ENCODE data around the gene OVOL3. TPM values are rescaled to one million over a fixed set of nuclear protein-coding genes. Genes with fewer than 3 reads are reported as not detected.
A peak's percentile ranks its signal among the peaks of the same experiment; 100 is the strongest.

OVOL3 gene
- total RNA-seq (2014; rRNA removed; shearing (Covaris generic)): not detected in 2 replicates
- not detected in 2 replicates for total RNA-seq (2022)
- Bru-seq, nascent RNA: percentile 36 among the genes with signal in this experiment
- BruChase-seq, experiment 1, labeled RNA remaining after a 6-hour chase: percentile 34 among the genes with signal in this experiment
- BruChase-seq, experiment 2, labeled RNA remaining after a 2-hour chase: percentile 37 among the genes with signal in this experiment
- long read RNA-seq: 0 reads

GRCh38 chr19:36110487-36111199, at the start of gene OVOL3:
Gene OVOL3 (plus strand): TSS chr19:36111143. CDS start chr19:36111203, 60 bp downstream.
- no TSS peak for BruUV-seq (replicated peaks)
- Histone ChIP-seq H3K79me2 (ENCODE audit: insufficient read depth, low read depth, low read length) (peaks cover 9% of the 10 kb centered on the region; the same call in 1 of the 2 replicates), H3K4me2 (ENCODE audit: low read length) (peak within 1 kb of the TSS; percentile 25; the same call in 1 of the 2 replicates), H2AFZ (ENCODE audit: low read length) (no peak within 1 kb of the TSS), H3K4me3 (ENCODE audit: low read depth, low read length, poor library complexity, severe bottlenecking) (no peak within 1 kb of the TSS), H3K4me1 (ENCODE audit: insufficient read depth, low read length, poor library complexity, severe bottlenecking) (peaks cover 19% of the 10 kb centered on the region), H3K36me3 (ENCODE audit: insufficient read depth, low read length) (peaks cover 39% of the 10 kb centered on the region), H4K20me1 (ENCODE audit: insufficient read depth, low read length) (no peaks in the 10 kb centered on the region), H3K27ac (ENCODE audit: low read depth, low read length, poor library complexity, severe bottlenecking) (no peak within 1 kb of the TSS), H3K9me3 (ENCODE audit: low read length) (no peaks in the 10 kb centered on the region), H3K9me2 (ENCODE audit: insufficient read depth, low read length) (no peaks in the 10 kb centered on the region)
- ChIA-PET POLR2A (no interaction called here), CTCF (ENCODE audit: unreplicated experiment) (no interaction called here)
- no peak for TF ChIP-seq EZH2phosphoT487 (IDR thresholded peaks at IDR 0.05; ENCODE audit: borderline replicate concordance, low read depth, low read length)
- no peak for TF ChIP-seq CTCF (conservative IDR thresholded peaks at IDR 0.05; ENCODE audit: low read length)
- DNase-seq (ENCODE audit: low spot score): peak; percentile 9
- intact Hi-C loops (cut with micrococcal nuclease; ENCODE audit: unreplicated experiment): no loop called here

GRCh38 chr19:36061367-36061766, 49.6 kb upstream of the OVOL3 start:
- no peak for DNase-seq (ENCODE audit: low spot score)
- Histone ChIP-seq H3K79me2 (ENCODE audit: insufficient read depth, low read depth, low read length) (peaks cover 27% of the 10 kb centered on the region), H3K27ac (ENCODE audit: low read depth, low read length, poor library complexity, severe bottlenecking) (no peak overlapping the region), H3K36me3 (ENCODE audit: insufficient read depth, low read length) (peaks cover 93% of the 10 kb centered on the region), H3K4me2 (ENCODE audit: low read length) (no peak overlapping the region), H2AFZ (ENCODE audit: low read length) (no peak overlapping the region), H3K9me3 (ENCODE audit: low read length) (no peaks in the 10 kb centered on the region), H3K9me2 (ENCODE audit: insufficient read depth, low read length) (no peaks in the 10 kb centered on the region), H4K20me1 (ENCODE audit: insufficient read depth, low read length) (peaks cover 5% of the 10 kb centered on the region; the same call in 1 of the 2 replicates), H3K4me3 (ENCODE audit: low read depth, low read length, poor library complexity, severe bottlenecking) (no peak overlapping the region), H3K4me1 (ENCODE audit: insufficient read depth, low read length, poor library complexity, severe bottlenecking) (peaks cover 20% of the 10 kb centered on the region)
- BruUV-seq (replicated peaks): no TSS peak
- POLR2A ChIA-PET: interaction anchor here (0.7 kb wide), 1 partner anchor 1867 kb away, joined by 3 read pairs; no protein-coding TSS in a partner anchor
- no peak for TF ChIP-seq EZH2phosphoT487 (IDR thresholded peaks at IDR 0.05; ENCODE audit: borderline replicate concordance, low read depth, low read length)
- TF ChIP-seq CTCF (conservative IDR thresholded peaks at IDR 0.05; ENCODE audit: low read length): no peak
- CTCF ChIA-PET (ENCODE audit: unreplicated experiment): no interaction called here
- intact Hi-C loops (cut with micrococcal nuclease; ENCODE audit: unreplicated experiment): no loop called here

- POLR2A ChIA-PET: no interaction called here
- CTCF ChIA-PET (ENCODE audit: unreplicated experiment): no interaction called here
- TF ChIP-seq EZH2phosphoT487 (IDR thresholded peaks at IDR 0.05; ENCODE audit: borderline replicate concordance, low read depth, low read length): no peak
- no peak for TF ChIP-seq CTCF (conservative IDR thresholded peaks at IDR 0.05; ENCODE audit: low read length)
- Histone ChIP-seq H3K36me3 (ENCODE audit: insufficient read depth, low read length) (peaks cover 88% of the 10 kb centered on the region), H3K4me3 (ENCODE audit: low read depth, low read length, poor library complexity, severe bottlenecking) (no peak overlapping the region), H2AFZ (ENCODE audit: low read length) (no peak overlapping the region), H3K27ac (ENCODE audit: low read depth, low read length, poor library complexity, severe bottlenecking) (no peak overlapping the region), H4K20me1 (ENCODE audit: insufficient read depth, low read length) (no peaks in the 10 kb centered on the region; the same call in 1 of the 2 replicates), H3K9me2 (ENCODE audit: insufficient read depth, low read length) (no peaks in the 10 kb centered on the region), H3K9me3 (ENCODE audit: low read length) (no peaks in the 10 kb centered on the region), H3K79me2 (ENCODE audit: insufficient read depth, low read depth, low read length) (no peaks in the 10 kb centered on the region), H3K4me1 (ENCODE audit: insufficient read depth, low read length, poor library complexity, severe bottlenecking) (no peaks in the 10 kb centered on the region), H3K4me2 (ENCODE audit: low read length) (no peak overlapping the region)
- DNase-seq (ENCODE audit: low spot score): no peak
- intact Hi-C loops (cut with micrococcal nuclease; ENCODE audit: unreplicated experiment): no loop called here
- BruUV-seq (replicated peaks): no TSS peak
Measured at GRCh38 chr19:36064826-36065225, 46.1 kb upstream of the OVOL3 start.

All from OCI-LY7 (cell line).